ENCODE data around the gene SPATA20.

The SPATA20 gene

GRCh38 chr17:50557630-50558029, 10.7 kb downstream of the SPATA20 start:
- no peak for FAIRE-seq
- no peak for DNase-seq (ENCODE audit: low spot score)

DNA sequence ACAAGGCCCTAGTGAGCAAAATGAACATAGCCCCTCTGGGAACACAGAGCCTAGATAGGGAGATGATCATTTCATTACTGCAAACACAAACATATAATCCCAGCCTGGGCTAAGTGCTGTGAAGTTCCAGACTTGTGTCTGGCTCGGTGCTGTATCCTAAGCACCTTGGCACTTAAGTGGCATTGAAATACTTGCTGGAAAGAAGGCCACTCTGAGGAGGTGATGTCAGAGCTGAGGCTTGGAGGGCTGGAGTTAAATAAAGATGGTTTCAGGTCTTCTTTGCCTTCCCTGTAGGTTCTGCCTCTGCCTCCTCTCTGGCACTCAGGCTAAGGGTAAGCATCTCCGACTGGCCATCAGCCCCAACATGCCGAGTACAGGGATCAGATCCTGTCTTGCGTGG, 11.1 kb downstream of the SPATA20 start:
- DNase-seq (ENCODE audit: low spot score) (no peak), FAIRE-seq (no peak)

DNA sequence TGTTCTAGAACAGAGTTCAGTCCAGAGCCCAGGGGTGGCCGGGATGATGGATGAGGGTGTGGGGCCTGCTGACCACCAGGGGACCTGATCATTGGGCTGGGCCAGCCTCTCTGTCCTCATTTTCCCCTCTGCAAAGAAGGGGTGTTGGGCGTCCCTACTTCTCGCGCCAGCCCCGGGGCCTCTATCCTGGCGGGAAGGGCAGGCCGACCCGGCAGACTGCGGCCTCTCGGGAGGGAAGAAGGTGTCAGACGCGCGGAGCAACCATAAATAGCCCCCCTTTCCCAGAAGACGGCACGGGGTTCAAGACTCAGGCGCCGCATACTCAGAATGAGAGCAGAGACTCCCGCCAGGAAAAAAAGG, 11.6 kb downstream of the SPATA20 start:
- DNase-seq (ENCODE audit: low spot score) (no peak), FAIRE-seq (no peak)

DNA sequence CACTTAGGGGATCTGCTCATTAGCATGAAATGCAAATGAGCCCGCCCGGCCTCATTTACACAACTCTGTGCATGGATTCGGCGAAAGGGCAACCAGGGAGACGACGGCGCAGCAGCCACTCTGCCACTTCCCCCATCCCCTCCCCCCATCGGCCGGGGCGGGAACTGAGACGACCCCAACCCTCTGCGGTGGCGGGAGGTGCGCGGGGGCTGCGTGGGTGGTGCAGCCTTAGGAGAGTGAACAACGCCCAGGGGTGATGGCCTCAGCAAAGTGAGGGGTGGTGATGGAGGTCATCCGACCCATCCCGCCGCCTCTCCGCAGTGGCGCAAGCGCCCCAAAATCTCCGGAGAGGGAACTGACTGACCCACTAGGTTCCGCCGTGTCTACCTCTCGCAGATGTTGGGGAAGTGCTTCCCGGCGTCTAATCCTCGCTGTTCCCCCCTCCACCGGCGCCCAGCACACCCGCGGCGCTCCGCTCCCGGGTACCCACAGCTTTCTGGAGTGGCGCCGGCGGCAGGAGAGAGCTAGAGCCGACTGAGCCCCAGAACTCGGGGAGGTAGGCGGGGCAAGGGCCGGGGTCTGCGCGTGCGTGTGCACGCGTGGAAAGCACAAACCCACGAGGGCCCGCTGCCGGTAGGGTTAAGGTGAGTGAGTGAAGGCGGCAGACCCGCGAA, 12.1 kb downstream of the SPATA20 start:
- DNase-seq (ENCODE audit: low spot score) (no peak), FAIRE-seq (no peak)

DNA sequence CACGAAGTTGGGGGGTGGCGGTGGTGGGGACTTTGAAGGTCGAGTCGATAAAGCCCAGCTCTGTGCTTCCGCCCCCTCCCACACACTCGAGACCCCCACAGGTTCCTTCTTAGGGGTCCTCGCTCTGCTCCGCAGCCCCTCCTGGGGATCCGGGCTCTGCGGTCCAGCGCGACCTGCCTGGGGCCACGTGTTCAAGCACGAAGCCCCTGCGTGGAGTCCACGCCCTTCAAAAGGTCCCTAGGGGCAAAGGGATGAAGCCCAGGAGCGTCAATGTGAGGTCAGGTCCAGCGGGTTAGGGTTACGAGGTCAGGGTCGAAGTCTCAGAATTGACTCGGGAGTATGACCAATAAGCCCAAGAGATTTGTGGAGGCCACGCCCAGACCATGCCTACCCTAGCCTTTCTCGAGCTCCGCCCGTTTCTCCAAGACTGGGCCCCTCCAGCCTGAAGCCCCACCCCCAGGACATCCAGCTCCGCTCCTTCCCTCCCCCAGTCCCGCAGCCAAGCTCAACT, 12.8 kb downstream of the SPATA20 start:
- FAIRE-seq, result peak; percentile 84
- DNase-seq (ENCODE audit: low spot score), result peak; percentile 50

- FAIRE-seq (peak; percentile 55), DNase-seq (ENCODE audit: low spot score) (peak; percentile 98)
These were observed 13.3 kb downstream of the SPATA20 start, which contains the start of gene CACNA1G for GRCh38 chr17:50560185-50560824. Gene CACNA1G (plus strand): TSS chr17:50560715. CDS start chr17:50561460, 745 bp downstream.

- FAIRE-seq, result no peak
- peak; percentile 36 for DNase-seq (ENCODE audit: low spot score)
These were observed 14.2 kb downstream of the SPATA20 start for GRCh38 chr17:50560931-50561745.

DNA sequence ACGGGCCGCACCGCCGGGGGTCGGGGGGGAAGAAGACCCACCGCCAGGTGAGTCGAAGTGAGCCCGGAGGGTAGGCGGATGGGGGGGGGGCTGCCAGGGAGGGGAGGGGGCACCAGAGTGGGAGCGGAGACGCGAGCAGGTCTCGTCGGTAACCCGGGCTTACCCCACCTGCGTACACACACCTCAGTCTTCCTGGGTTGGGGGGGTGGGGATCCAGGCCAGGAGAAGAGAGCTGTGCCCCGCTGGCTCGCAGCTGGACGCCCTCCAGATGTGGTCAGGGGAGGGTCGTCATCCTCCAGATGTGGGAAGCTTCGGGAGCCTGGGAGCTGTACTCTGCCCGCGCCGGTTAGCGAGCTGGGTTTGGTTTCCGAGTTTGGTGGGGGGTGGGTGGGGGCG, 14.8 kb downstream of the SPATA20 start:
- FAIRE-seq (no peak), DNase-seq (ENCODE audit: low spot score) (no peak)

DNA sequence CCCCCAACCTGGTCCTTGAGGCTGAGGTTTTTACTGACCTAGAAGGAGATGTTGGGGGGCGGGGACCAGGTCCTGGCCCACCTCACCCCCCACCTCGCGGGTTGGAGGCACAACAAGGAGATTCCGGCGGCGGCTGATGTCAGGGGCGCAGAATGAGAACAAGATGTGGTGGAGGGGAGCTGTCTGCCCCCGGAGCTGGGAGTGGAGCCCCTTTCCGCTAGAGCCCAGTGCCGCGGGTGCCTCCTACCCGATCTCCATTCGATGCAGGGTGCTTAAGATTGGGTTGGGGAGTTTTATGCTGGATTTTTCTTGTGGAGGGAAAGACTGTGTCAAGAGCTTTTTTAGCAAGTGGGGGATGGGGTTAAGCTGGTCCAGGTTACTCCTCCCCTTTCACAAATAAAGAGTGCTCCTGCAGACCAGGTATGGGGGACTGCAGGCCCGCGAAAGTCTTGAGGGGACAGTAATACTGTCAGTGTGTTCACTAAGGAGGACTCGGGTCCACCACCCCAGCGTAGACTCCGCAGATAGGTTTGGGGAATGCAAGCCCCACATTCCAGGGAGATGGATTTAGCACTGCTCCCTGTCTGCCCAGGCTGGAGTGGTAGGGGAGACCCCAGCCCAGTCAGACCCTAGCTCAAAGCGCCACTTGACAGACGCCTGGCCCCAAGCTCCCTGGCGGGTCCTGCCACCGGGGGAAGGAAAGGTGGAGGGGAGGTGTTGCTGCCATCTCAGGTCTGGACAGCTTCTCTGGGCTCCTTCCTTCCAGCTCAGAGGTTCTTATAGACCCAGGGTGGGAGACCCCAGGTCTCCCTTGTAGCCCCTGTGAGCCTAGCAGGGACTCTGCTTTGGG, 15.5 kb downstream of the SPATA20 start:
- no peak for FAIRE-seq
- no peak for DNase-seq (ENCODE audit: low spot score)

DNA sequence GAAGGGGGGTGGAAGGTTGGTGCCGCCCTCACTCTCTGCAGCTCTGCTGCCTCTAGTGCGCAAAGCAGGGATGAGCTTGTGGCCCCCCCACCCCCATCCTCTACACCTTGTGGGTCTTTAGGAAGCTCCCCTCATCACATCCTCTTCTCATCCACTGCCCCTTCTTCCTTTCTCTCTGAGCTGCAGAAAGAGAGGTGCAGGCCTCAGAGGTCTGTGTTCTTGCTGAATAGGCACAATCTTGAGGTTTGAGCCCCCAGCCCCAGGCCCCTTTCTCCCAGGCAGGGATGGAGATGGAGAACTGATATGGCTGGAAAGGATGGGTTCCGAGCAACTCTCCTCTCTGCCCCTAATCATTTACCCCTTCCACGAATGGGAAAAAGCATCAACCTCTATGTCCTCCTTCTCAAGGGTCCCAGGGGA, 16.1 kb downstream of the SPATA20 start:
- FAIRE-seq (no peak), DNase-seq (ENCODE audit: low spot score) (no peak)

GRCh38 chr17:50564916-50565315, 17.9 kb downstream of the SPATA20 start:
- FAIRE-seq (no peak), DNase-seq (ENCODE audit: low spot score) (no peak)

GRCh38 chr17:50565402-50566350, 18.7 kb downstream of the SPATA20 start:
- FAIRE-seq, result peak; percentile 65
- peak; percentile 42 for DNase-seq (ENCODE audit: low spot score)

- no peak for FAIRE-seq
- no peak for DNase-seq (ENCODE audit: low spot score)
These were observed 19.9 kb downstream of the SPATA20 start for GRCh38 chr17:50566886-50567285.

- FAIRE-seq (no peak), DNase-seq (ENCODE audit: low spot score) (no peak)
These were observed 21.7 kb downstream of the SPATA20 start for GRCh38 chr17:50568659-50569058.

- DNase-seq (ENCODE audit: low spot score) (no peak), FAIRE-seq (no peak)
These were observed 22.6 kb downstream of the SPATA20 start for GRCh38 chr17:50569592-50569991.

GRCh38 chr17:50570032-50570431, 23.1 kb downstream of the SPATA20 start:
- peak; percentile 73 for FAIRE-seq
- no peak for DNase-seq (ENCODE audit: low spot score)

GRCh38 chr17:50570528-50570927, 23.6 kb downstream of the SPATA20 start:
- no peak for FAIRE-seq

GRCh38 chr17:50571681-50572080, 24.7 kb downstream of the SPATA20 start:
- no peak for FAIRE-seq
- no peak for DNase-seq (ENCODE audit: low spot score)

More at GRCh38 chr17:50570528-50570927, 23.6 kb downstream of the SPATA20 start:
- no peak for DNase-seq (ENCODE audit: low spot score)

DNA sequence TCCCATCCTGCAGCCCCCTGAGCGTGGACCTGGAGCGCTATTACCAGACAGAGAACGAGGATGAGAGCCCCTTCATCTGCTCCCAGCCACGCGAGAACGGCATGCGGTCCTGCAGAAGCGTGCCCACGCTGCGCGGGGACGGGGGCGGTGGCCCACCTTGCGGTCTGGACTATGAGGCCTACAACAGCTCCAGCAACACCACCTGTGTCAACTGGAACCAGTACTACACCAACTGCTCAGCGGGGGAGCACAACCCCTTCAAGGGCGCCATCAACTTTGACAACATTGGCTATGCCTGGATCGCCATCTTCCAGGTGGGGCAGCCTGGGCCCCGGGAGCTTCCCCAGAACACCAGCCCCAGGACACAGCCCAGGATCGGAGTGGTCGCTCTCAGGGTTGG, 25.6 kb downstream of the SPATA20 start:
- FAIRE-seq (peak; percentile 50), DNase-seq (ENCODE audit: low spot score) (no peak)
